GM12873 (cell line): ENCODE measurements around the gene GNA14.

ENCODE experiments used
- CTCF ChIP-seq: IDR thresholded peaks from 2 replicates; pipeline ENCODE4 v1.5.1; 2012; ENCODE audit warnings: low read depth, mild to moderate bottlenecking, moderate library complexity, low read length, control low read depth; ENCODE audit not compliant: insufficient read depth; ENCODE audit errors: missing control alignments

GNA14 gene

GRCh38 chr9:77399964-77400363 is 248.2 kb downstream of the GNA14 start:
- no peak for TF ChIP-seq CTCF

- no peak for TF ChIP-seq CTCF
These were observed 255.8 kb downstream of the GNA14 start for GRCh38 chr9:77392328-77392727.

- no peak for TF ChIP-seq CTCF
These were observed 256.3 kb downstream of the GNA14 start for GRCh38 chr9:77391834-77392233.

- TF ChIP-seq CTCF = no peak
These were observed 261.9 kb downstream of the GNA14 start for GRCh38 chr9:77386187-77386586.

- no peak for TF ChIP-seq CTCF
These were observed 263.7 kb downstream of the GNA14 start for GRCh38 chr9:77384406-77384805.

GRCh38 chr9:77375956-77376532 is 272.1 kb downstream of the GNA14 start:
- no peak for TF ChIP-seq CTCF

GRCh38 chr9:77374266-77374665 is 273.9 kb downstream of the GNA14 start:
- TF ChIP-seq CTCF = no peak
